ENCODE results near the gene NDUFS7.

NDUFS7 gene

GRCh38 chr19:1400281-1401137, 16.8 kb downstream of the NDUFS7 start:
- DNase-seq (ENCODE audit: low spot score): no peak

- peak; percentile 60 for DNase-seq (ENCODE audit: low spot score)
Observed at GRCh38 chr19:1401138-1401888, 17.6 kb downstream of the NDUFS7 start, which contains the start of gene GAMT. GAMT (minus strand) TSS chr19:1401542; CDS start chr19:1401476, 66 bp downstream.

GRCh38 chr19:1401889-1402217, 18.1 kb downstream of the NDUFS7 start:
- no peak for DNase-seq (ENCODE audit: low spot score)

GRCh38 chr19:1402411-1403070, 18.8 kb downstream of the NDUFS7 start:
- no peak for DNase-seq (ENCODE audit: low spot score)

- peak; percentile 98 for DNase-seq (ENCODE audit: low spot score)
Observed at GRCh38 chr19:1406774-1407527, 23.2 kb downstream of the NDUFS7 start.

GRCh38 chr19:1407528-1408299, 24.0 kb downstream of the NDUFS7 start, which contains the start of gene DAZAP1:
DAZAP1 (plus strand) TSS chr19:1407586; CDS start chr19:1407774, 188 bp downstream.
- no peak for DNase-seq (ENCODE audit: low spot score)

GRCh38 chr19:1408300-1409203, 24.8 kb downstream of the NDUFS7 start:
- DNase-seq (ENCODE audit: low spot score): no peak

- no peak for DNase-seq (ENCODE audit: low spot score)
Observed at GRCh38 chr19:1409204-1410005, 25.7 kb downstream of the NDUFS7 start.

GRCh38 chr19:1410136-1410786, 26.6 kb downstream of the NDUFS7 start:
- no peak for DNase-seq (ENCODE audit: low spot score)

- no peak for DNase-seq (ENCODE audit: low spot score)
Observed at GRCh38 chr19:1410789-1411188, 27.1 kb downstream of the NDUFS7 start.

GRCh38 chr19:1411255-1412191, 27.8 kb downstream of the NDUFS7 start:
- DNase-seq (ENCODE audit: low spot score): no peak

- no peak for DNase-seq (ENCODE audit: low spot score)
Observed at GRCh38 chr19:1412323-1412923, 28.7 kb downstream of the NDUFS7 start.

GRCh38 chr19:1412995-1413800, 29.5 kb downstream of the NDUFS7 start:
- DNase-seq (ENCODE audit: low spot score): no peak

GRCh38 chr19:1416014-1416841, 32.5 kb downstream of the NDUFS7 start:
- DNase-seq (ENCODE audit: low spot score): no peak

GRCh38 chr19:1417145-1417544, 33.4 kb downstream of the NDUFS7 start:
- no peak for DNase-seq (ENCODE audit: low spot score)
